Ectodermal cell (in vitro differentiated cells): ENCODE data around the gene DSCAML1.

Experiments used
- H3K27ac ChIP-seq: 2 replicates; pipeline ENCODE4 v1.7.0; 2013; ENCODE audit warnings: mild to moderate bottlenecking, low read depth, low read length; ENCODE audit not compliant: insufficient read depth, poor library complexity, severe bottlenecking
- H3K27me3 ChIP-seq: 2 replicates; pipeline ENCODE4 v1.7.0; 2013; ENCODE audit warnings: mild to moderate bottlenecking, low read length; ENCODE audit not compliant: insufficient read depth, control insufficient read depth, poor library complexity, severe bottlenecking
- H3K36me3 ChIP-seq: one replicate; pipeline ENCODE4 v1.7.0; 2013; ENCODE audit warnings: low read length; ENCODE audit not compliant: control insufficient read depth, insufficient read depth
- H3K4me1 ChIP-seq: one replicate; pipeline ENCODE4 v1.7.0; 2013; ENCODE audit warnings: low read length; ENCODE audit not compliant: control insufficient read depth, insufficient read depth
- H3K4me3 ChIP-seq: 2 replicates; pipeline ENCODE4 v1.7.0; 2013; ENCODE audit warnings: low read depth, low read length, control low read depth; ENCODE audit not compliant: insufficient read depth
- H3K9me3 ChIP-seq: 2 replicates; pipeline ENCODE4 v1.7.0; 2013; ENCODE audit warnings: mild to moderate bottlenecking, low read length, moderate library complexity; ENCODE audit not compliant: control insufficient read depth
- WGBS, 2 experiments: methylation state at CpG; one replicate each; pipeline ENCODE4 v1.1.7; 2013; ENCODE audit warnings: missing lambda C conversion rate in 2 of 2; 5-methylcytosine and 5-hydroxymethylcytosine counted together

The DSCAML1 gene

DNA sequence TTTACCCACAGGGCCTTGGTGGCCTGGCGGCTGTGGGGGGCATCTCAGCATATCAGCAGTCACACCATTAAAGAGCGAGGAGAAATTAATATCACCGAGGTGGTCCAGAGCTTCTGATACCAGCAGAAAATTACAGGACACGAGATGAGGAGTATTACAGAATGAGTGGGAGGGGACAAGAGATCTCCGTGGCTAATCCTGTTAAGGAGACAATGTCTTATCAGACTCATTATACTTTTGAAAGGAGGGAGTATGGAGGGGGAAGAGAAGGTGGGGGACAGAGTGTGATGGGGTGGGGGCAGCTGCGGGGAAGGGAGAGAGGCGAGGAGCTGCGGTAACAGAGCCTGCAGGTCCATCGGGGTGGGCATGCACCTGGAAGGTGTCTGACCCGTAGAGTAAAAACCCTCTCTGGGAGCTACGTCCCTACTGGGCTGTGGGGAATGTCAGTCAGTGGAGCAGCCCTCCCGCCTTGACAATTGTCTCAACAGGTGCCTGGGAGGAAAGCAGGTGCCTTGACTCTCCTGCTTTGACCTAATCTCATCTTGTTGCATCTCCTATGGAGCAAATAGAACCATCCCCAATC lies 245.2 kb downstream of the DSCAML1 start:
- Histone ChIP-seq H3K27me3 (peaks cover 81% of the 10 kb centered on the region), H3K27ac (no peak overlapping the region), H3K9me3 (no peaks in the 10 kb centered on the region), H3K4me1 (peaks cover 26% of the 10 kb centered on the region), H3K4me3 (no peak overlapping the region), H3K36me3 (no peaks in the 10 kb centered on the region)
- 59 to 74% methylated on average over 12 of the region's 12 CpGs for WGBS, 2 experiments

DNA sequence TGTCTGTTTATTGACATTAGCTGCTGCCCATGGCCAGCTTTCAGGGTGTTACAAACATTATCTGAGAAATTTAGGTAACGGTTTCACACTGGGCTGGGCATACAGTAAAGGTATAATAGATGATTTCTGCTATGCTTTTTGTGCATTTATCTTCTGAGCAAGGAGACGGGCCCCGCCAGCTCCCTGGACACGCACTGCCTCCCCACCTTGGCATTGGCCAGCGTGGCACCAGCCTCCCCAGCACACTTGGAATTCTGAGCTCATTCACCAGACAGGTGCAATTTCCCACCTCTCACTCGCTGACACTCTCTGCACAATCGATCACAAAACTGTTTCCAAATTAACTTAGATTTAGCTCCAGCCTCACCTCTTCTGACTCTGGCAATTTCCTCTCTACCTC lies 246.6 kb downstream of the DSCAML1 start:
- 94 to 95% methylated on average over 7 of the region's 7 CpGs for WGBS, 2 experiments
- H3K27me3 ChIP-seq: peaks cover 84% of the 10 kb centered on the region
- peaks cover 26% of the 10 kb centered on the region for H3K4me1 ChIP-seq
- H3K36me3 ChIP-seq: no peaks in the 10 kb centered on the region
- no peak overlapping the region for H3K27ac ChIP-seq
- no peaks in the 10 kb centered on the region for H3K9me3 ChIP-seq
- no peak overlapping the region for H3K4me3 ChIP-seq

DNA sequence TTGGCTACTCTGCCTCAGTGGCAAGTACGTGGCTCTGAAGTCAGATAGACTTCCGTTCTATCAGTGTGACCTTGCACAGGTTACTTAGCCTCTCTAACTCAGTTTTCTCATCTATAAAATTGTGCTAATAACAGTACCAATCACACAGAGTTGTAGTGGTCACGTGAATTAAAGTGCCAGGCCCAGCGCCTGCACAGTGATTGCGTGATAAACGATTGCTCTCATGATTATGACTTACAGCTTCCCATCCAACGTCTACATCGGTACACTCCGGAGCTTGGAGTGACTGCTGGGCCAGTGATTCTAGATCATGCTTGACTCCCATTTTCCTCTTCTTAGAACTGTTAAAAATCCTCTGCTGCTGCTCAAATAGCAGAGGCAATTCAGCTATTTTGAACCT lies 247.6 kb downstream of the DSCAML1 start:
- H3K36me3 ChIP-seq: no peaks in the 10 kb centered on the region
- no peak overlapping the region for H3K27ac ChIP-seq
- H3K4me1 ChIP-seq: peaks cover 22% of the 10 kb centered on the region
- 96% methylated on average over 9 of the region's 9 CpGs for WGBS, 2 experiments
- H3K9me3 ChIP-seq: no peaks in the 10 kb centered on the region
- H3K4me3 ChIP-seq: no peak overlapping the region
- peaks cover 75% of the 10 kb centered on the region for H3K27me3 ChIP-seq

DNA sequence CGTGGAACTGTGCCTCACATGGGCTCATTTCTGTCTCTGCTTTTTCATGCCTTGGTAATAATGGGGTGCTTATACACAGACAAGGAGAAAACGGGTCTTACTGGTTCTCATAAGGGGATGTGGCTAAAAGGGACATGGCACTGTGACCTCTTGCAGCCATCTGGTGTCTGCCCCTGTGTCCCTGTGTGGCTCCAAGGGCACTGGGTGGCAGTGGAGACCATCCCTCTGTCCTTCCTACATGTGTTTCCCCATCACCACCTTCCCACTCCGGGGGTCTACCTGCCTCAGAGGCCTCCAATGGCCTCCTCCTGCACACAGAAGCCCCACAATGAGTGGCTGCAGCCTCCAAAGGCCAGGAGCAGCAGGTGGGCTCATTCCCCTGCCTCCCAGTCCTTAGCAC lies 248.1 kb downstream of the DSCAML1 start:
- Histone ChIP-seq H3K9me3 (no peaks in the 10 kb centered on the region), H3K4me1 (peaks cover 22% of the 10 kb centered on the region), H3K27ac (no peak overlapping the region), H3K27me3 (peaks cover 72% of the 10 kb centered on the region), H3K36me3 (no peaks in the 10 kb centered on the region), H3K4me3 (no peak overlapping the region)
- WGBS, 2 experiments: 87 to 92% methylated on average over 3 of the region's 3 CpGs

DNA sequence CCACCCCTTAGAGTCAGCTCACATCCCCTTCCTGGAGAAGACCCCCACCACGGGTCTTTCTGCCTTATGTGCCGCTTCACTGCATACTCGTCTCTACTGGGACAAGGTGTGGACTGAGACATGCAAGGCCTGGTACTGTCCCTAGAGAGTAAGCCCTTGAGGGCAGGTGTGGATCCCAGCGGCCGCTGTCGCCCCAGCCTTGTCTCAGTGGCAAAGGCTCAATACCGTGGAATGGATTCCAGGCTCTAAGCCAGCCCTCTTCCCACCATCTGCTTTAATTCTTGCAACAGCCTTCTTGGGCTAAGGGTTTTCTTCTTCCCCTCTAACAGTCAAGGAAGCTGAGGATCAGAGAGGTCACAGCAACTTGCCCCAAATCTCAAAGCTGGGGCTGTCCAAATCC lies 249.1 kb downstream of the DSCAML1 start:
- Histone ChIP-seq H3K36me3 (no peaks in the 10 kb centered on the region), H3K9me3 (no peaks in the 10 kb centered on the region), H3K4me1 (peaks cover 22% of the 10 kb centered on the region), H3K27me3 (peaks cover 63% of the 10 kb centered on the region), H3K4me3 (no peak overlapping the region), H3K27ac (no peak overlapping the region)
- WGBS, 2 experiments: 92 to 95% methylated on average over 7 of the region's 7 CpGs

DNA sequence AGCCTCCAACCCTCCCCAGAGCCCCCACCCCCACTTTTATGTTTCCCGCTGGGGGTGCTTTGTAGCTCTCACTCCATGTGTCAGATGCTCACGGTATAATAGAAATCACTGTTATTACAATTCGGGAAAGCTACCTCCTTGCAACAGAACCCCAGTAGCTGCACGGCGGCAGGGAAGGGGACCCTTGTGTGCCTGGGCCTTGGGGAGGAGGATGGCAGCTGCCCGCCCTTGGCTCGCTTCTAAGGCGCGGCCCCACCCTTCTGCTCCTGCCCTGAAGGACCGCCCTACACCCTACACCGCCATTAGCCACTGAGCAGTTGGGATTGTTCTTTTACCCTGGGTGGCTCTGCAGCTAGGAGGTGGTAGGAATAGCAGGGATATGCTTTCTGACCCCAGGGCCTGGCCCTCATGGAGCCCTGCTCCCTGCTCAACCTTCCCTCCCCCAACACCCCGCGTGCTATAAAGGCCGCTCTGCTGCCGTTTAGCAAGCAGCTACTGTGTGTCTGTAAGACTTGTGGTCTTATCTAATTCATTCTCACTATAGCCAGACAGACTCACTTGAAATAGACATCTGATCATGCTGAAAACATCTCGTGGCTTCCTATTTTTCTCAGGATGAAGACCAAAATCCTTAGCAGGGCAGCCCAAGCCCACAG lies 249.7 kb downstream of the DSCAML1 start:
- H3K4me3 ChIP-seq: no peak overlapping the region

DNA sequence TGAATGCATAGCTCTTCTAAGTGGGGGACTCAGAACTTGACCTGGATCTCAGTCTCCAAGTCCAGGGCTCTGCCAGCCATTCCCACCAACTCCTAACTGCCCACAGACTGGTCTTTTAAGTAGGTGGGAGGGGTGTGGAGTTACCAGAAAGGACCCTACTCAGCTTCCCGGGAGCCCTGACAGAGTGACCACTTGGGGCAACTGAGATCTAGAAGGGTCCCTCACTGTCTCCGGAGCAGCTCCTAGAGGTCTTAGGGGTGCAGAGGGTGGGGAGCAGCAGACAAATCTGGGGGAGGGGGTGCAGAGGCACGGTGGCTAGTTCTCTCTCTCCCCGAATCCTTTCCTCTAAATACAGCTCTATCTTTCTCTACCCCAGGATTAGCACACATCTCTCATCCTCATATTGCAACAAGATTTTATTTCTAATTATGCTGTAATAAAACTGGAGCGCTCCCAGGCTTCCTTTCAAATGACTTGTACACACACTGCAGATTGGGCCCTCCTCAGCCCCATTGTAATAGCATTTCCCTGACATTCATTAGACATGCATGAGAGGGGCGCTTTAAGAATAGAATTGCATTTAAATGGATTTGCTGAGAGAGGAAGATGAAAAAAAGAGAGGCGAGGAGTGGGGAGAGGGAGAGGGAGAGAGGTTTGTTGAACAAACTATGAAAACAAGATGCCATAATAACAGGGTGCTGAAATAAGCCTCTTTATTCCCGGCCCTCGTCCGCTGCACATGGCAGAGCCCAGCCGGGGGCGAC lies 250.4 kb downstream of the DSCAML1 start:
- H3K27ac ChIP-seq: no peak overlapping the region
- peaks cover 18% of the 10 kb centered on the region for H3K4me1 ChIP-seq
- H3K4me3 ChIP-seq: no peak overlapping the region
- no peaks in the 10 kb centered on the region for H3K36me3 ChIP-seq
- 55 to 61% methylated on average over 11 to 12 of the region's 12 CpGs for WGBS, 2 experiments
- H3K9me3 ChIP-seq: no peaks in the 10 kb centered on the region
- H3K27me3 ChIP-seq: peaks cover 59% of the 10 kb centered on the region

More for the DNA sequence above, 249.7 kb downstream of the DSCAML1 start:
- peaks cover 22% of the 10 kb centered on the region for H3K4me1 ChIP-seq
- H3K27ac ChIP-seq: no peak overlapping the region
- peaks cover 62% of the 10 kb centered on the region for H3K27me3 ChIP-seq
- H3K36me3 ChIP-seq: no peaks in the 10 kb centered on the region
- no peaks in the 10 kb centered on the region for H3K9me3 ChIP-seq
- WGBS, 2 experiments: 49 to 50% methylated on average over 14 to 16 of the region's 16 CpGs

DNA sequence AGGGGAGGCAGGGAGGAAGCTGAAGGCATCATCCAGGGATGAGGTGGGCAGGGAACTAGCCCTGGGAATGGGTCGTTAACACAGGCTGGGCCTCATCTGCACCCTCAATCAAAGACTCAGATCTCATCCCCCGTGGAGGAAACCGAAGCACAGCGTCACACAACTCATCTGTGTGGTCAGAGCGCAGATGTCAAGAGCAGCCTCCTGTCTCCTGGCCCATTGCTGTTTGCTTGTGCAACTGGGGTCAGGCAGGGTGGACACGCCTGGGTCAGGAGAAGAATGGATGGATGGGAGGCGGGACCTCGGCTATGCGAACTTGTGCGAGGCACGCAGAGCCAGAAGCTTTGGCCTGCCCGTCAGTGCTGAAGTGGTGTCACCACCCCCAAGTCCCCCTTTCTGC lies 251.3 kb downstream of the DSCAML1 start:
- Histone ChIP-seq H3K27ac (no peak overlapping the region), H3K36me3 (no peaks in the 10 kb centered on the region), H3K9me3 (no peaks in the 10 kb centered on the region), H3K27me3 (peaks cover 51% of the 10 kb centered on the region), H3K4me3 (no peak overlapping the region), H3K4me1 (peaks cover 15% of the 10 kb centered on the region)
- WGBS, 2 experiments: 93 to 95% methylated on average over 12 of the region's 12 CpGs

DNA sequence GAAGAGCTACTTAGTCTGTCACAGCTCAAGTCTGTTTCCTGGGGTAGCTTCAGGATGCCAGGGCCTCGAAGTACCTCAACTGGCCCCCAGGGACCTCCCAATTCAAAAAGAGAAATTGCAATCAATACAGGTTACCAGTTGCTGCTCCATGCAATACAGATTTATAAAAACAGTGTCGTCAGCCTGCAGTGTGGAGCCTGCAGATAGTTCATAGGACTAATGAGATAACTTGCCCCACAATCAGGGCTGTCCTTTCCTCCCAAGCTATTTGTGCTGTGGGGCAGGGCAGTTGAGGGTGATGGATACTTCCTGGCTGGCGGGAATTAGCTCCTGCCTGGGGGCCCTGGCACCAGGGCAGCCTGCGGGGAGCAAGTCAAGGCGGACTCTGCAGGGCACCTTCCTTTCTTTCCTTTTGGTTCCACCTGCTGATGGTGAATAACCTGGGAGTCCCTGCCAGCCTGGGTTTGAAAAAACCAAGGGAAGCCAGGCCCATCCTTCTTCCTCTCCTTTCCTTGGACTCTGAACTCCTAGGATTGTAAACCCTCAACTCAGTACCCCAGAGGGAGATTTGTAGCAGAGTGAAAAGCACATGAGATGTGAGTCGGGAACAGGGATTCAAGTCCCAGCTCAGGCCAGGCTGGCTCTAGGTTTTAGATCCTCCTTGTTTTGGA lies 252.8 kb downstream of the DSCAML1 start:
- Histone ChIP-seq H3K9me3 (no peaks in the 10 kb centered on the region), H3K4me3 (no peak overlapping the region), H3K27ac (no peak overlapping the region), H3K36me3 (no peaks in the 10 kb centered on the region), H3K27me3 (peaks cover 36% of the 10 kb centered on the region), H3K4me1 (peaks cover 15% of the 10 kb centered on the region)
- WGBS, 2 experiments: 87 to 93% methylated on average over 6 of the region's 6 CpGs

DNA sequence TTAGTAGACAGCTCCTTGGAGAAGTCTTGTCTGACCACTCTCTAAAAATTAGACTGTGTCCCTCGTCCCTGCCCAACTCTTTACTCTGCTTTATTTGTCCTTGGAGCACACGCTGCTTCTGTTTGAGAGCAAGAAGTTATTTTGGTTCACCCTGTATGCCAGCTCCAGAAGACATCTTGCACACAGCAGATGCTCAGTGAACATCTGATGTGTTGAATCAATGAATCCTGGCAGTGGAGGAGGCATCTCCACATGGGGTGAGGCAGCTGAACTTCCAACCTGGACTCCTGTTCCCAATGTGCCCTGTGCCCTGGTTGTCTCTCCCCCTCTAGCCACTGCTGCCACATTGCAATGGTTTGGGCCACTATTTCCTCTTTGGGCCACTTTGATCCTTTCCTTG lies 255.8 kb downstream of the DSCAML1 start:
- Histone ChIP-seq H3K9me3 (no peaks in the 10 kb centered on the region), H3K4me1 (peaks cover 10% of the 10 kb centered on the region), H3K27ac (no peak overlapping the region), H3K27me3 (peaks cover 6% of the 10 kb centered on the region), H3K4me3 (no peak overlapping the region), H3K36me3 (no peaks in the 10 kb centered on the region)
- WGBS, 2 experiments: 92 to 95% methylated on average over 2 of the region's 2 CpGs
